ENCODE results near the gene GRIPAP1.

GRIPAP1 gene

GRCh38 chrX:48934581-48935300, 67.3 kb downstream of the GRIPAP1 start:
- in situ Hi-C loops (cut with HindIII; ENCODE audit: low sequenced_read_pairs), result no loop called here
- no peak for TF ChIP-seq CTCF (IDR thresholded peaks at IDR 0.05; ENCODE audit: low read depth, low read length, missing control alignments)
- H3K4me3 ChIP-seq (ENCODE audit: low read depth, low read length), result no peak overlapping the region
- no peak for DNase-seq (ENCODE audit: low read depth)

- no peak for TF ChIP-seq CTCF (IDR thresholded peaks at IDR 0.05; ENCODE audit: low read depth, low read length, missing control alignments)
- H3K4me3 ChIP-seq (ENCODE audit: low read depth, low read length), result no peak overlapping the region
- in situ Hi-C loops (cut with HindIII; ENCODE audit: low sequenced_read_pairs), result no loop called here
- no peak for DNase-seq (ENCODE audit: low read depth)
These were observed 68.3 kb downstream of the GRIPAP1 start for GRCh38 chrX:48933757-48934156.

- no peak for DNase-seq (ENCODE audit: low read depth)
- in situ Hi-C loops (cut with HindIII; ENCODE audit: low sequenced_read_pairs), result no loop called here
- no peak for TF ChIP-seq CTCF (IDR thresholded peaks at IDR 0.05; ENCODE audit: low read depth, low read length, missing control alignments)
These were observed 74.2 kb downstream of the GRIPAP1 start for GRCh38 chrX:48927736-48928382.

GRCh38 chrX:48927123-48927522, 74.9 kb downstream of the GRIPAP1 start:
- no peak overlapping the region for H3K4me3 ChIP-seq (ENCODE audit: low read depth, low read length)
- in situ Hi-C loops (cut with HindIII; ENCODE audit: low sequenced_read_pairs), result no loop called here
- no peak for TF ChIP-seq CTCF (IDR thresholded peaks at IDR 0.05; ENCODE audit: low read depth, low read length, missing control alignments)
- no peak for DNase-seq (ENCODE audit: low read depth)

More at GRCh38 chrX:48927736-48928382, 74.2 kb downstream of the GRIPAP1 start:
- no peak overlapping the region for H3K4me3 ChIP-seq (ENCODE audit: low read depth, low read length)

GRCh38 chrX:48924270-48924669, 77.8 kb downstream of the GRIPAP1 start:
- H3K4me3 ChIP-seq (ENCODE audit: low read depth, low read length), result no peak overlapping the region
- no peak for DNase-seq (ENCODE audit: low read depth)
- in situ Hi-C loops (cut with HindIII; ENCODE audit: low sequenced_read_pairs), result no loop called here
- TF ChIP-seq CTCF (IDR thresholded peaks at IDR 0.05; ENCODE audit: low read depth, low read length, missing control alignments), result no peak

- TF ChIP-seq CTCF (IDR thresholded peaks at IDR 0.05; ENCODE audit: low read depth, low read length, missing control alignments), result no peak
- H3K4me3 ChIP-seq (ENCODE audit: low read depth, low read length), result no peak overlapping the region
- in situ Hi-C loops (cut with HindIII; ENCODE audit: low sequenced_read_pairs), result no loop called here
- DNase-seq (ENCODE audit: low read depth), result no peak
These were observed 78.3 kb downstream of the GRIPAP1 start for GRCh38 chrX:48923771-48924170.
